NCI-H524 (cell line): ENCODE measurements around the gene LIMA1.

Source experiments
- DNase-seq, 2 experiments: peaks; one replicate each; lab custom pipeline; 2025; lab: John Stamatoyannopoulos, UW

The LIMA1 gene

GRCh38 chr12:50217202-50217601, 66.1 kb downstream of the LIMA1 start:
- no peak for DNase-seq

GRCh38 chr12:50215033-50215432, 68.3 kb downstream of the LIMA1 start:
- DNase-seq, result no peak

GRCh38 chr12:50214018-50214417, 69.3 kb downstream of the LIMA1 start:
- DNase-seq, result no peak

- no peak for DNase-seq
Observed at GRCh38 chr12:50213439-50213838, 69.9 kb downstream of the LIMA1 start.

GRCh38 chr12:50212071-50212467, 71.3 kb downstream of the LIMA1 start:
- no peak for DNase-seq

GRCh38 chr12:50211392-50212070, 71.8 kb downstream of the LIMA1 start:
- DNase-seq, result no peak

- no peak for DNase-seq
Observed at GRCh38 chr12:50207424-50207823, 75.9 kb downstream of the LIMA1 start.

GRCh38 chr12:50205648-50206047, 77.7 kb downstream of the LIMA1 start:
- DNase-seq, result peak in 1 of 2 experiments; percentile 17

GRCh38 chr12:50203691-50204090, 79.6 kb downstream of the LIMA1 start:
- DNase-seq, result no peak

GRCh38 chr12:50201987-50202521, 81.3 kb downstream of the LIMA1 start:
- no peak for DNase-seq

GRCh38 chr12:50200552-50201273, 82.6 kb downstream of the LIMA1 start:
- peak; percentile 80 to 87 for DNase-seq

- no peak for DNase-seq
Observed at GRCh38 chr12:50198829-50199228, 84.5 kb downstream of the LIMA1 start.

GRCh38 chr12:50197297-50197727, 86.0 kb downstream of the LIMA1 start:
- DNase-seq, result peak in 1 of 2 experiments; percentile 10

GRCh38 chr12:50196537-50196936, 86.8 kb downstream of the LIMA1 start:
- DNase-seq, result no peak

- DNase-seq, result peak; percentile 69 to 85
Observed at GRCh38 chr12:50195832-50196231, 87.5 kb downstream of the LIMA1 start.

- DNase-seq, result no peak
Observed at GRCh38 chr12:50192908-50193307, 90.4 kb downstream of the LIMA1 start.

GRCh38 chr12:50192236-50192635, 91.1 kb downstream of the LIMA1 start:
- no peak for DNase-seq

- DNase-seq, result no peak
Observed at GRCh38 chr12:50190859-50191258, 92.5 kb downstream of the LIMA1 start.

- no peak for DNase-seq
Observed at GRCh38 chr12:50188875-50189575, 94.3 kb downstream of the LIMA1 start.

GRCh38 chr12:50188241-50188781, 95.0 kb downstream of the LIMA1 start:
- no peak for DNase-seq

GRCh38 chr12:50187084-50187900, 96.0 kb downstream of the LIMA1 start:
- DNase-seq, result peak; percentile 19 to 54
